ENCODE measurements around the gene SPRY4.
A peak's percentile ranks its signal among the peaks of the same experiment; 100 is the strongest.
"Not testable (repeated sequence)": the region's sequence is repeated elsewhere in the genome, so short reads cannot be mapped to it uniquely, and the experiment has no call there.

SPRY4 gene

DNA sequence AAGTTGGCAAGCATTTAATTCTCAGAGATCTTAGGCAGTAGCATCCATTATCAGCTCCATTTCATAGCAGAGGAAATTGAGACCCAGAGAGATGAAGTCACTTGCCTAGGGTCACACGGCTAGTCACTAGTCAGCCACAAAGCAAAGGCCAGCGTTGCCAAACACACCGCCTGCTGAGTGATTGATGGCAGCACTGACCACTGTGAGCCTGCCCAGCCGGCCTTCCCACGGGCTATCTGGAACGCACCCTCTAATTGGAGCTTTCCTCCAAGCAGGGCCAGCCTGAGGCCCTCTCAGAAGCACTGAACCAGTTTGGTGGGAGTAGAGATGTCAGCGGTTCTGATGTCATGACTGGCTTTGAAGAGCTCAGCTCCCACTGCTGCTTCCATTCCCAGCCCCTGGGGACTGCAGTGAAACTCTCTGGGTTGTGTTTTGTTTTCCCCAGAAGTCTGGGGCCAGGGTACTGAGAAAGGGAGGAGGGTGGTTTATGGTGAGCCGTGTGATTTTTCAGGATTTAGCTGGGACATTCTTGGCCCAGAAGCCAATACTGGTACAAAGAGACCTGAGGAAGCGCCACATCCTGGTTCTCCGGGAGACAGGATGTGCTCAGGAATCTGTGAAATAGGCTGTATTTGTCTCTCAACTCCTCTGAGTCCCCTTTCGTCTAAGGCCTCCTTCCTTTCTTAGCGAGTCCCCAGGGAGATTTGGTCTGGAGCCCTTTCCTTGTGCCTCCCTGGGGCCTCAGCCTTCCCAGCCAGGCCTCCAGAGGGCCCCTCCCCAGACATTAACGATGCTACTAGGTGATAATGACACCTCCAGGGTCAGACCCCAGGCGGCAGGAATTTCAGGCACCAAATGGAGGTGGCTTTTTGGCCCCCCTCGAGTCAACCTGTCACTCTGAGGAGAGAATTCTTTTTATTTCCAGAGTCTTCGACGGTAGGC lies 44.5 kb downstream of the SPRY4 start:
- Histone ChIP-seq H3K27me3 (ENCODE audit: control insufficient read depth, insufficient read depth, low read length) (no peaks in the 10 kb centered on the region), H3K9me3 (ENCODE audit: control insufficient read depth, insufficient read depth, low read length) (no peaks in the 10 kb centered on the region), H3K4me3 (ENCODE audit: low read depth, low read length) (no peak overlapping the region), H3K9ac (ENCODE audit: low read depth, low read length) (no peak overlapping the region), H3K36me3 (ENCODE audit: control insufficient read depth, insufficient read depth, low read length) (no peaks in the 10 kb centered on the region), H3K4me1 (ENCODE audit: control insufficient read depth, insufficient read depth, low read length) (peaks cover 21% of the 10 kb centered on the region), H3K27ac (ENCODE audit: low read depth, low read length) (peak overlapping the region; percentile 82)

DNA sequence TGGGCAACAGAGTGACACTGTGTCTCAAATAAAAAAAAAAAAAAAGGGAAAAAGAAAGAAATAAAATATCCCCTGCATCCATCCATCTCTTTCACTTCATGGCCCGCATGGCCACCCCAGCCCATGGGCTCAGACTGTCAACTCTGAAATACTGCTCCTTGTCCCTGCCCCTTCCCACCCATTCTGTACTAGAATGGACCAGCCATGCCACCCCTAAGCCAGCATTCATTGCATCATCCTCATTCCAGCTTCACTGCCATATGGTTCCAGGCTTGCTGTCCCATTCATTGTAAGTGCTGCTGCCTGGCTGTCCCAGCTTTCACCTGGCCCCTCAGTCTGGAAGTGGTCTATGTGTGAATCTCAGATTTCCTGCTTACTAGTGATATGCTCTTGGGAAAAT lies 46.2 kb downstream of the SPRY4 start:
- Histone ChIP-seq H3K36me3 (ENCODE audit: control insufficient read depth, insufficient read depth, low read length) (no peaks in the 10 kb centered on the region), H3K4me1 (ENCODE audit: control insufficient read depth, insufficient read depth, low read length) (peaks cover 16% of the 10 kb centered on the region; the same call in 1 of the 2 replicates), H3K9me3 (ENCODE audit: control insufficient read depth, insufficient read depth, low read length) (no peaks in the 10 kb centered on the region), H3K4me3 (ENCODE audit: low read depth, low read length) (no peak overlapping the region), H3K27ac (ENCODE audit: low read depth, low read length) (no peak overlapping the region), H3K9ac (ENCODE audit: low read depth, low read length) (no peak overlapping the region), H3K27me3 (ENCODE audit: control insufficient read depth, insufficient read depth, low read length) (no peaks in the 10 kb centered on the region)

DNA sequence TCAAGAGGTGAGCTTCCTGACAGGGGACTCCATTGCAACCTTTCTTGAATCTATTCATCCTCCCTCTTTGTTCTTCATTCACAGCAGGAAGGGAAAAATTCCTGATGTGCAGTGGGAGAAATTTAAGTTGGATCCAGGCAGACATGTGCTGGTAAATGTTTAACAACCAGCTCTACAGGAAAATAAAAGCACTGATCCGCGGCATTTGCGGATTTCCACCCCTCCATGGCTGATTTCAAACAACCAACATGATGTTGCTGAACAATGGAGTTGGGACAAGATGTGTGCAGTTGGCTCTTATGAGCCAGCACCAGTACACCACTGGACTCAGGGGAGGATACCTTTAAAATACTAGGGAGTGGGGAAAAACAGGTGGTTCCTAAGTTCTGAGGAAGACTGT lies 47.0 kb downstream of the SPRY4 start:
- Histone ChIP-seq H3K27ac (ENCODE audit: low read depth, low read length) (no peak overlapping the region), H3K36me3 (ENCODE audit: control insufficient read depth, insufficient read depth, low read length) (no peaks in the 10 kb centered on the region), H3K9ac (ENCODE audit: low read depth, low read length) (no peak overlapping the region), H3K9me3 (ENCODE audit: control insufficient read depth, insufficient read depth, low read length) (no peaks in the 10 kb centered on the region), H3K4me1 (ENCODE audit: control insufficient read depth, insufficient read depth, low read length) (peaks cover 16% of the 10 kb centered on the region; the same call in 1 of the 2 replicates), H3K27me3 (ENCODE audit: control insufficient read depth, insufficient read depth, low read length) (no peaks in the 10 kb centered on the region), H3K4me3 (ENCODE audit: low read depth, low read length) (no peak overlapping the region)

DNA sequence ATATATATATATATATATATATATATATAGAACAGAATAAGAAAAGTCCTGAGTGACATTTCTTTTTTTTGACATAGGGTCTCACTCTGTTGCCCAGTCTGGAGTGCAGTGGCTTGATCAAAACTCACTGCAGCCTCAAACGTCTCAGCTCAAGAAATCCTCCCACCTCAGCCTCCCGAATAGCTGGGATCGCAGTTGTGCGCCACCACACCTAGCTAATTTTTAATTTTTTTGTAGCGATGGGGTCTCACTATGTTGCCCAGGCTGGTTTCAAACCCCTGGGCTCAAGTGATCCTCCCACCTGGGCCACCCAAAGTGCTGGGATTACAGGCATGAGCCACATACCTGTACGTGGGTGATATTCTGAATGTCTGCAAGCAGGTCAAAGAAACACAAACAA lies 48.3 kb downstream of the SPRY4 start:
- peaks cover 16% of the 10 kb centered on the region; the same call in 1 of the 2 replicates for H3K4me1 ChIP-seq (ENCODE audit: control insufficient read depth, insufficient read depth, low read length)
- no peaks in the 10 kb centered on the region for H3K27me3 ChIP-seq (ENCODE audit: control insufficient read depth, insufficient read depth, low read length)
- no peak overlapping the region for H3K27ac ChIP-seq (ENCODE audit: low read depth, low read length)
- no peak overlapping the region for H3K9ac ChIP-seq (ENCODE audit: low read depth, low read length)
- H3K4me3 ChIP-seq (ENCODE audit: low read depth, low read length) = no peak overlapping the region
- H3K9me3 ChIP-seq (ENCODE audit: control insufficient read depth, insufficient read depth, low read length) = no peaks in the 10 kb centered on the region
- H3K36me3 ChIP-seq (ENCODE audit: control insufficient read depth, insufficient read depth, low read length) = no peaks in the 10 kb centered on the region

DNA sequence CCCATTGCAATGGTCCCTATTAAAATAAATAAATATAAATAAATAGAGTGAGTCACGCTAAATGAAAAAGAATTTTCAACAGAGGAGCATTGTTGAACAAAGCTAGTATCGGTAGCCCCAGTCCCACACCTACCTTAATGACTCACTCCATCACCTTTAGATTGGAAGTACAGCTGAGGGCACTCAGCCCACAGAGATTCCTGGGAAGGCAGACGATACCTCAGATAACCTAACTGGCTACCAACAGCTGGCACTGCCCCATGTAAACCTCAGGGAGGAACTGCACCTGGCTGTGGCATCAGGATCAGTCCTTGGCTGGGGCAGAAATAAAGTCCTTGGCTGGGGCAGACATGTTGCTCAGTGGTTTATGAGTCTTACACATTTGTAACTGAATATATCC lies 49.3 kb downstream of the SPRY4 start:
- H3K36me3 ChIP-seq (ENCODE audit: control insufficient read depth, insufficient read depth, low read length) = no peaks in the 10 kb centered on the region
- no peak overlapping the region for H3K4me3 ChIP-seq (ENCODE audit: low read depth, low read length)
- H3K4me1 ChIP-seq (ENCODE audit: control insufficient read depth, insufficient read depth, low read length) = peaks cover 10% of the 10 kb centered on the region; the same call in 1 of the 2 replicates
- H3K9me3 ChIP-seq (ENCODE audit: control insufficient read depth, insufficient read depth, low read length) = no peaks in the 10 kb centered on the region
- H3K27me3 ChIP-seq (ENCODE audit: control insufficient read depth, insufficient read depth, low read length) = no peaks in the 10 kb centered on the region
- no peak overlapping the region for H3K27ac ChIP-seq (ENCODE audit: low read depth, low read length)
- no peak overlapping the region for H3K9ac ChIP-seq (ENCODE audit: low read depth, low read length)

DNA sequence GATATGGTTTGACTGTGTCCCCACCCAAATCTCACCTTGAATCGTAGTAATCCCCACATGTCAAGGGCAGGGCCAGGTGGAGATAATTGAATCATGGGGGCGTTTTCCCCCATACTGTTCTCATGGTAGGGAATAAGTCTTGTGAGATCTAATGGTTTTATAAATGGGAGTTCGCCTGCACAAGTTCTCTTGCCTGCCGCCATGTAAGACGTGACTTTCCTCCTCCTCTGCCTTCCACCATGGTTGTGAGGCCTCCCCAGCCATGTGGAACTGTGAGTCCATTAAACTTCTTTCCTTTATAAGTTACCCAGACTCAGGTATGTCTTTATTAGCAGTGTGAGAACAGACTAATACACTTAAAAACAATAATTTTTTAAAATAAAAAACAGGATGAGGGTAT lies 52.2 kb downstream of the SPRY4 start:
- H3K4me1 ChIP-seq (ENCODE audit: control insufficient read depth, insufficient read depth, low read length) = peaks cover 13% of the 10 kb centered on the region
- H3K9me3 ChIP-seq (ENCODE audit: control insufficient read depth, insufficient read depth, low read length); H3K27me3 ChIP-seq (ENCODE audit: control insufficient read depth, insufficient read depth, low read length); H3K9ac ChIP-seq (ENCODE audit: low read depth, low read length); H3K4me3 ChIP-seq (ENCODE audit: low read depth, low read length); H3K27ac ChIP-seq (ENCODE audit: low read depth, low read length); H3K36me3 ChIP-seq (ENCODE audit: control insufficient read depth, insufficient read depth, low read length): not testable (repeated sequence)

DNA sequence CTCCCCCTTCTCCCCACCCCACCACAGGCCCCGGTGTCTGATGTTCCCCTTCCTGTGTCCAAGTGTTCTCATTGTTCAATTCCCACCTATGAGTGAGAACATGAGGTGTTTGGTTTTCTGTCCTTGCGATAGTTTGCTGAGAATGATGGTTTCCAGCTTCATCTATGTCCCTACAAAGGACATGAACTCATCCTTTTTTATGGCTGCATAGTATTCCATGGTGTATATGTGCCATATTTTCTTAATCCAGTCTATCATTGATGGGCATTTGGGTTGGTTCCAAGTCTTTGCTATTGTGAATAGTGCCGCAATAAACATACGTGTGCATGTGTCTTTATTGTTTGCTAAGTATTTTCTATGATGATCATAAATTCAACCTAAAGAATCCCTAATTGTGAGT lies 60.7 kb downstream of the SPRY4 start:
- H3K27ac ChIP-seq (ENCODE audit: low read depth, low read length); H3K27me3 ChIP-seq (ENCODE audit: control insufficient read depth, insufficient read depth, low read length); H3K4me3 ChIP-seq (ENCODE audit: low read depth, low read length); H3K36me3 ChIP-seq (ENCODE audit: control insufficient read depth, insufficient read depth, low read length); H3K9me3 ChIP-seq (ENCODE audit: control insufficient read depth, insufficient read depth, low read length); H3K9ac ChIP-seq (ENCODE audit: low read depth, low read length): not testable (repeated sequence)
- peaks cover 23% of the 10 kb centered on the region for H3K4me1 ChIP-seq (ENCODE audit: control insufficient read depth, insufficient read depth, low read length)

DNA sequence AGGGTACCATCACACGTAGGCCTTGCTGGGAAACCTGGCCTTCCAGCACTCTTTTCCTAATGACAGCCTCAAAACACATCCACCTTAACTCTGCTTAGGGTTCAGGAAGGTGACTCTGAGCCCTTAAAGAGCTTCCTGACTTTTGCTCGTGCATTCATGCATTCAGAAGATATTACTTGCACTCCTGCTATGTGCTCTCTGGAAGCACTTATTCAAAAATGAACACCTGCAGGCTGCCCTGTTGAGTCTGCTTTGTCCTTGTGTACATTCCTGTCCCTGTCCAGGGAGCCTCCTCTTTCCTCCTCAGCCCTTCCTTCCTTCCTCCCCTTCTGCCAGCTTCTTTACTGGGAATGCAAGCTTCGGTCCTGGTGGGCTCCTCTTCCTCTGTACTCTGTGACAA lies 61.5 kb downstream of the SPRY4 start:
- Histone ChIP-seq H3K27me3 (ENCODE audit: control insufficient read depth, insufficient read depth, low read length) (no peaks in the 10 kb centered on the region), H3K9ac (ENCODE audit: low read depth, low read length) (no peak overlapping the region), H3K9me3 (ENCODE audit: control insufficient read depth, insufficient read depth, low read length) (no peaks in the 10 kb centered on the region), H3K36me3 (ENCODE audit: control insufficient read depth, insufficient read depth, low read length) (no peaks in the 10 kb centered on the region), H3K4me3 (ENCODE audit: low read depth, low read length) (no peak overlapping the region), H3K4me1 (ENCODE audit: control insufficient read depth, insufficient read depth, low read length) (peaks cover 17% of the 10 kb centered on the region), H3K27ac (ENCODE audit: low read depth, low read length) (no peak overlapping the region)

DNA sequence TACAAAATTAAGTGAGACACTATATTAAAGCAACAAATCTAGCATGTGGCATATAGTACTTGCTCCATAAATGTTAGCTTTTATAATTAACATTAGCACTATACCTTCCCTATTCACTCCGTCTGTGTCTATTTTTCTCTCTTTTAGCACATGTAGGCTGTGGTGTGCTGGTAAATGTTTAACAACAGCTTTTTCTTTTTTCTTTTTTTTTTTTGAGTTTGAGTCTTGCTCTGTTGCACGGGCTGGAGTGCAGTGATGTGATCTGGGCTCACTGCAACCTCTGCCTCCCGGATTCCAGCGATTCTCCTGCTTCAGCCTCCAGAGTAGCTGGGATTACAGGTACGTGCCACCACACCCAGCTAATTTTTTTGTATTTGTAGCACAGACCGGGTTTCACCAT lies 62.1 kb downstream of the SPRY4 start:
- Histone ChIP-seq H3K27me3 (ENCODE audit: control insufficient read depth, insufficient read depth, low read length) (no peaks in the 10 kb centered on the region), H3K4me1 (ENCODE audit: control insufficient read depth, insufficient read depth, low read length) (peaks cover 15% of the 10 kb centered on the region), H3K9ac (ENCODE audit: low read depth, low read length) (no peak overlapping the region), H3K4me3 (ENCODE audit: low read depth, low read length) (no peak overlapping the region), H3K9me3 (ENCODE audit: control insufficient read depth, insufficient read depth, low read length) (no peaks in the 10 kb centered on the region), H3K27ac (ENCODE audit: low read depth, low read length) (no peak overlapping the region), H3K36me3 (ENCODE audit: control insufficient read depth, insufficient read depth, low read length) (no peaks in the 10 kb centered on the region)

Measured in HUES48 (cell line).